Lower leg skin (tissue), 4 donors: ENCODE measurements around the gene CIAO1. TPM values are rescaled to one million over a fixed set of nuclear protein-coding genes. Genes with fewer than 3 reads are reported as not detected.

ENCODE experiments used
- DNase-seq, 2 donors: peaks; one replicate each; pipeline ENCODE4 v3.0.0-alpha.2; 2019; ENCODE audit warnings: low spot score in 2 of 2
- H3K4me3 ChIP-seq: fragments of 200-600 bp; sonication (generic); 2 replicates; pipeline ENCODE4 v1.5.1; 2017; ENCODE audit warnings: mild to moderate bottlenecking, low read depth; ENCODE audit not compliant: poor library complexity, severe bottlenecking
- CTCF ChIP-seq, 3 donors: fragments of 450-650 bp; IDR thresholded peaks; one replicate each; pipeline ENCODE4 v1.5.1; 2016; ENCODE audit warnings: antibody characterized with exemption in 3 of 3, mild to moderate bottlenecking in 3 of 3, moderate library complexity in 2 of 3
- POLR2A ChIP-seq, 2 donors: fragments of 450-650 bp; IDR thresholded peaks; one replicate each; pipeline ENCODE4 v1.6.1; 2016 to 2017; ENCODE audit warnings: antibody characterized with exemption in 2 of 2, mild to moderate bottlenecking in 1 of 2, moderate library complexity in 1 of 2
- WGBS, 2 donors: methylation state at CpG; one replicate each; pipeline ENCODE4 v1.1.5; 2018; 5-methylcytosine and 5-hydroxymethylcytosine counted together
- intact Hi-C: fragments of 100-400 bp; cut with DNase I; formaldehyde crosslinking; loops from one replicate; pipeline ENCODE4 v1.15.0; 2023; ENCODE audit warnings: low total_unique reads
- total RNA-seq, 4 donors: library from RNA; depleted of rRNA; stranded (reverse); fragments of >200 nt; gene quantifications; one replicate each; pipeline ENCODE4 v1.1.0, GENCODE V29; 2016

The CIAO1 gene
- total RNA-seq, 4 donors from 2014 or later, result 86.1 to 115 (median 96.2) TPM

GRCh38 chr2:96240341-96241038, 25.5 kb upstream of the CIAO1 start:
- no peak overlapping the region for H3K4me3 ChIP-seq
- intact Hi-C loops, result loop anchor here (5.0 kb wide), 1 partner anchor 1427 kb away; the partner anchor contains the start of gene C2orf92
- DNase-seq, result no peak
- TF ChIP-seq CTCF (IDR thresholded peaks at IDR 0.05) (no peak), POLR2A (IDR thresholded peaks at IDR 0.05) (no peak)
- 82 to 86% methylated on average over 8 to 9 of the region's 9 CpGs for WGBS, 2 donors

- TF ChIP-seq CTCF (IDR thresholded peaks at IDR 0.05) (no peak), POLR2A (IDR thresholded peaks at IDR 0.05) (no peak)
- intact Hi-C loops, result loop anchor here (5.0 kb wide), 1 partner anchor 1426 kb away; the partner anchor contains the start of gene C2orf92
- DNase-seq, result no peak
- H3K4me3 ChIP-seq, result no peak overlapping the region
- 62 to 77% methylated on average over 2 of the region's 2 CpGs for WGBS, 2 donors
Observed at GRCh38 chr2:96241227-96241626, 24.8 kb upstream of the CIAO1 start.

GRCh38 chr2:96241900-96242611, 24.0 kb upstream of the CIAO1 start:
- DNase-seq, result peak; percentile 69 to 91
- no peak overlapping the region for H3K4me3 ChIP-seq
- no peak for TF ChIP-seq CTCF (IDR thresholded peaks at IDR 0.05)
- no peak for TF ChIP-seq POLR2A (IDR thresholded peaks at IDR 0.05)
- WGBS, 2 donors, result 55 to 62% methylated on average over 5 of the region's 5 CpGs
- intact Hi-C loops, result loop anchor here (5.0 kb wide), 1 partner anchor 1425 kb away; the partner anchor contains the start of gene C2orf92

GRCh38 chr2:96243843-96244242, 22.2 kb upstream of the CIAO1 start:
- H3K4me3 ChIP-seq, result no peak overlapping the region
- no peak for DNase-seq
- intact Hi-C loops, result loop anchor here (5.0 kb wide), 1 partner anchor 1423 kb away; the partner anchor contains the start of gene C2orf92
- no peak for TF ChIP-seq POLR2A (IDR thresholded peaks at IDR 0.05)
- no peak for TF ChIP-seq CTCF (IDR thresholded peaks at IDR 0.05)
- 96 to 98% methylated on average over 5 of the region's 5 CpGs for WGBS, 2 donors

- TF ChIP-seq POLR2A (IDR thresholded peaks at IDR 0.05), result no peak
- no peak for TF ChIP-seq CTCF (IDR thresholded peaks at IDR 0.05)
- intact Hi-C loops, result no loop called here
- DNase-seq, result no peak
- H3K4me3 ChIP-seq, result no peak overlapping the region
- 83 to 85% methylated on average over 8 of the region's 8 CpGs for WGBS, 2 donors
Observed at GRCh38 chr2:96245609-96246390, 20.2 kb upstream of the CIAO1 start.
